ENCODE data around the gene THADA.
A peak's percentile ranks its signal among the peaks of the same experiment; 100 is the strongest.

Gene THADA

GRCh38 chr2:43258547-43259156 lies 337.2 kb downstream of the THADA start:
- no peak for DNase-seq (ENCODE audit: low read depth)
- no peak overlapping the region for H3K4me3 ChIP-seq (ENCODE audit: control insufficient read depth, low read depth, low read length)
- TF ChIP-seq, protein P1, sequence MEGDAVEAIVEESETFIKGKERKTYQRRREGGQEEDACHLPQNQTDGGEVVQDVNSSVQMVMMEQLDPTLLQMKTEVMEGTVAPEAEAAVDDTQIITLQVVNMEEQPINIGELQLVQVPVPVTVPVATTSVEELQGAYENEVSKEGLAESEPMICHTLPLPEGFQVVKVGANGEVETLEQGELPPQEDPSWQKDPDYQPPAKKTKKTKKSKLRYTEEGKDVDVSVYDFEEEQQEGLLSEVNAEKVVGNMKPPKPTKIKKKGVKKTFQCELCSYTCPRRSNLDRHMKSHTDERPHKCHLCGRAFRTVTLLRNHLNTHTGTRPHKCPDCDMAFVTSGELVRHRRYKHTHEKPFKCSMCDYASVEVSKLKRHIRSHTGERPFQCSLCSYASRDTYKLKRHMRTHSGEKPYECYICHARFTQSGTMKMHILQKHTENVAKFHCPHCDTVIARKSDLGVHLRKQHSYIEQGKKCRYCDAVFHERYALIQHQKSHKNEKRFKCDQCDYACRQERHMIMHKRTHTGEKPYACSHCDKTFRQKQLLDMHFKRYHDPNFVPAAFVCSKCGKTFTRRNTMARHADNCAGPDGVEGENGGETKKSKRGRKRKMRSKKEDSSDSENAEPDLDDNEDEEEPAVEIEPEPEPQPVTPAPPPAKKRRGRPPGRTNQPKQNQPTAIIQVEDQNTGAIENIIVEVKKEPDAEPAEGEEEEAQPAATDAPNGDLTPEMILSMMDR (IDR thresholded peaks at IDR 0.05; ENCODE audit: control insufficient read depth, insufficient read depth, low read depth, low read length, missing control alignments): no peak

- H3K4me3 ChIP-seq (ENCODE audit: control insufficient read depth, low read depth, low read length): no peak overlapping the region
- TF ChIP-seq, protein P1 (IDR thresholded peaks at IDR 0.05; ENCODE audit: control insufficient read depth, insufficient read depth, low read depth, low read length, missing control alignments): no peak
- no peak for DNase-seq (ENCODE audit: low read depth)
Observed at GRCh38 chr2:43255296-43255910, 340.4 kb downstream of the THADA start.

GRCh38 chr2:43254331-43254730 lies 341.5 kb downstream of the THADA start:
- DNase-seq (ENCODE audit: low read depth): no peak
- TF ChIP-seq, protein P1 (IDR thresholded peaks at IDR 0.05; ENCODE audit: control insufficient read depth, insufficient read depth, low read depth, low read length, missing control alignments): no peak
- H3K4me3 ChIP-seq (ENCODE audit: control insufficient read depth, low read depth, low read length): no peak overlapping the region

GRCh38 chr2:43251171-43251731 lies 344.6 kb downstream of the THADA start:
- DNase-seq (ENCODE audit: low read depth): peak; percentile 55
- H3K4me3 ChIP-seq (ENCODE audit: control insufficient read depth, low read depth, low read length): no peak overlapping the region
- TF ChIP-seq, protein P1 (IDR thresholded peaks at IDR 0.05; ENCODE audit: control insufficient read depth, insufficient read depth, low read depth, low read length, missing control alignments): no peak

- no peak for DNase-seq (ENCODE audit: low read depth)
- TF ChIP-seq, protein P1 (IDR thresholded peaks at IDR 0.05; ENCODE audit: control insufficient read depth, insufficient read depth, low read depth, low read length, missing control alignments): no peak
- no peak overlapping the region for H3K4me3 ChIP-seq (ENCODE audit: control insufficient read depth, low read depth, low read length)
Observed at GRCh38 chr2:43250015-43250414, 345.8 kb downstream of the THADA start.

DNA sequence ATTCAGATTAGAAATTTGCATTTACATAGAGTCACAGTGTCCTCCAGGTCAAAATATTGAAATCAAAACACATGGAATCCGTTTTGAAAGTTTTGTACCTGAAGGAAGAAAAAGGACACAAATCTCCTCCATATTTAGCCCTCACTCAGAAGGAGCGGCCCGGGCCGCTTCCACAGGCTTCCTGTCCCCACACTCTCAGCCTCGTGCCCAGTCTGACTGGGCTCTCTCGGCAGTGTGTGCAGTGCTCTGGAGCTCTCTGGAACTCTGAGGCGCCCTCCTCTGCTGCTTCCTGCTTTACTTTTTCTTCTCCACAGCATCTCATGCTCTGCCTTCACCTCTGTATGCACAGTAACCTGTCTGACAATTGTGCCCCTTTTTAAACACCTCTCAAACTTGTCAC lies 347.2 kb downstream of the THADA start:
- no peak for DNase-seq (ENCODE audit: low read depth)
- no peak overlapping the region for H3K4me3 ChIP-seq (ENCODE audit: control insufficient read depth, low read depth, low read length)
- TF ChIP-seq, protein P1 (IDR thresholded peaks at IDR 0.05; ENCODE audit: control insufficient read depth, insufficient read depth, low read depth, low read length, missing control alignments): no peak

All from AG09309 (cell line).